Prostate gland (tissue), 2 donors: ENCODE measurements around the gene AQP1. TPM values are rescaled to one million over a fixed set of nuclear protein-coding genes. Genes with fewer than 3 reads are reported as not detected.

Source experiments
- DNase-seq: peaks from one replicate; pipeline ENCODE4 v3.0.0-alpha.2; 2019; ENCODE audit warnings: low spot score
- H3K27ac ChIP-seq, 2 donors: fragments of 200-600 bp; sonication (generic); 2 replicates each; pipeline ENCODE4 v1.5.1; 2017 to 2019
- H3K27me3 ChIP-seq: fragments of 200-600 bp; sonication (generic); replicated peaks from 2 replicates; pipeline ENCODE4 v1.5.1; 2019; ENCODE audit not compliant: insufficient read depth
- H3K36me3 ChIP-seq, 2 donors: fragments of 200-600 bp; sonication (generic); 1 replicate in 1 of 2; 2 replicates in 1 of 2; pipeline versions ENCODE4 v1.5.1 to v1.8.1; 2017 to 2019
- H3K4me1 ChIP-seq: fragments of 200-600 bp; sonication (generic); replicated peaks from 2 replicates; pipeline ENCODE4 v1.5.1; 2019
- H3K4me3 ChIP-seq, 2 donors: fragments of 200-600 bp; sonication (generic); 2 replicates each; pipeline ENCODE4 v1.5.1; 2017 to 2019
- H3K9me3 ChIP-seq: fragments of 200-600 bp; sonication (generic); 2 replicates; pipeline ENCODE4 v1.5.1; 2017
- CTCF ChIP-seq, 4 experiments: fragments of 200-600 bp in 2 of 4; fragments of 450-650 bp in 2 of 4; sonication (generic) in 2 of 4; IDR thresholded peaks; 1 replicate in 3 of 4; 2 replicates in 1 of 4; pipeline ENCODE4 v1.5.1; 2016 to 2019; ENCODE audit warnings: antibody characterized with exemption in 4 of 4, mild to moderate bottlenecking in 2 of 4, moderate library complexity in 2 of 4
- POLR2A ChIP-seq: fragments of 450-650 bp; IDR thresholded peaks from one replicate; pipeline ENCODE4 v1.6.1; 2016; ENCODE audit warnings: antibody characterized with exemption, mild to moderate bottlenecking
- POLR2AphosphoS5 ChIP-seq: sonication (generic); formaldehyde crosslinking; IDR thresholded peaks from one replicate; pipeline ENCODE4 v1.6.1; 2017; ENCODE audit warnings: antibody characterized with exemption
- WGBS: methylation state at CpG from one replicate; pipeline ENCODE4 v1.1.5; 2018; 5-methylcytosine and 5-hydroxymethylcytosine counted together
- intact Hi-C: fragments of 100-400 bp; cut with DNase I; formaldehyde crosslinking; loops from one replicate; pipeline ENCODE4 v1.14.2; 2022
- total RNA-seq, 2 donors: library from RNA; depleted of rRNA; stranded (reverse); fragments of >200 nt; gene quantifications; one replicate each; pipeline ENCODE4 v1.1.0, GENCODE V29; 2016

Gene AQP1
- total RNA-seq, 2 donors from 2014 or later: 89.4 to 117 TPM

GRCh38 chr7:30877015-30877769 lies 34.5 kb upstream of the AQP1 start:
- intact Hi-C loops: no loop called here

DNA sequence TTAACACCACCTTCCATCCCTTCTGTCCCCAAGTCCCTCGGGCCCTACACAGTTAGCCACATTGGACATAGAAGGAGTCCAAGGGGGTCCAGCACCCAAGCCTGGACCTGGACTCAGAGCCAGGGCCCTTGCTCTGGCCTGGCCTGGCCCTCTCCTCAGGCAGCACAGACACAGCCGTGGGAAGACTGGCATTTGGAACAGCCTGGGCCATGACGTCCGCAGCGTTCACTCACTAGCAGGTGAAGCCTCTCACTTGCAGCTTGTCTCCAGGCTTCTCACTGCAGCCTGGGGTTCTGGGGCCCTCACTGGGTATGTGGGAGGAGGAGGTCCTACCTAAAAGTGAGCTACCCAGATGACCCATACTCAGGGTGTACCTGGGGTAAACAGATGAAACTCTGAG lies 33.7 kb upstream of the AQP1 start:
- intact Hi-C loops: no loop called here
- WGBS: 96% methylated on average over 5 of the region's 5 CpGs
- no peak overlapping the region for H3K27ac ChIP-seq
- H3K9me3 ChIP-seq: no peaks in the 10 kb centered on the region
- H3K27me3 ChIP-seq: no peaks in the 10 kb centered on the region
- DNase-seq: no peak
- TF ChIP-seq CTCF (IDR thresholded peaks at IDR 0.05) (no peak), POLR2A (no peak), POLR2AphosphoS5 (no peak)
- H3K4me3 ChIP-seq: no peak overlapping the region
- H3K36me3 ChIP-seq: no peaks in the 10 kb centered on the region
- H3K4me1 ChIP-seq: no peaks in the 10 kb centered on the region

More at GRCh38 chr7:30877015-30877769, 34.5 kb upstream of the AQP1 start:
- Histone ChIP-seq H3K27me3 (no peaks in the 10 kb centered on the region), H3K9me3 (no peaks in the 10 kb centered on the region), H3K4me1 (no peaks in the 10 kb centered on the region), H3K36me3 (no peaks in the 10 kb centered on the region), H3K4me3 (no peak overlapping the region), H3K27ac (no peak overlapping the region)
- TF ChIP-seq CTCF (IDR thresholded peaks at IDR 0.05): no peak
- no peak for TF ChIP-seq POLR2AphosphoS5
- no peak for TF ChIP-seq POLR2A
- DNase-seq: no peak
- 85% methylated on average over 9 of the region's 9 CpGs for WGBS

DNA sequence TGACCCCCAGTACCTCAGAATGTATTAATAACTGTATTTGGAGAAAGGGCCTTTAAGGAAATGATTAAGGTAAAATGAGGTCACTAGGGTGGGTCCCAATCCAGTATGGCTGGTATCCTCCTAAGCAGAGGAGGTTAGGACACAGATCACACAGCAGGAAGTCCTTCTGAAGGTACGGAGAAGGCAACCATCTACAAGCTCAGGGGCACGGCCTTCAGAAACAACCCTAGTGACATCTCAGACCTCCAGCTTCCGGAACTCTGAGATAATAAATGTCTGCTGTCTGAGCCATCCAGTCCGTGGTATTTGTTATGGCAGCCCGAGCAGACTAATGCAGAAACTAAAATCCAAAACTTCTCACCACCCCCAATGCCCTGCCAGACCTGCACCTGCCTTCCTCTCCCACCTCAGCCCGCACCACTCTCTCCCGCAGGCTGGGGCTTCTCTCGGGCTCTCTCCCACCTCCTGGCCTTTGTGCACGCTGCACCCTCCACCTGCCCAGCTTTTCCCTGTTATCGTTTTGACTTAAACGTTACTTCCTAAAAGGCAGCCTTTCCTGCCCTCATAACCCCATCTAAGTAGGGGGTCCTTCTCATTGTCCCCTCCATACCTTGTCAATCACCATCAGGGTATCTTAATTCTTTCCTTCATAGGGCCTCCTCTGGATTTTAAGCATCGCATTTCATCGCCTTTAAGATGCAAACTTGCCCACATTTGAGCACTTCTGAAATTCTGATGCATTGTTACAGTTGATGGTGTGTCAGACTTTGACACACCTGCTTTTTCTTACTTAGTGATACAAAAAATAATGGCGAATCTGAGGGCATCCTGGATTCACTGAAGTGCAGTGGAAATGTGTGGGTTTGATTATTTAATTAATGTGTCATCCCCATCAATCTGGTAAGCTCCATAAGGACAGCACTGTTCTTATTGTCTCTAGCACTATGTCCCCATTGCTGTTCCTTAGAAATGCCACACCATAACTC lies 32.2 kb upstream of the AQP1 start:
- 69% methylated on average over 14 of the region's 14 CpGs for WGBS
- TF ChIP-seq POLR2AphosphoS5 (no peak), CTCF (IDR thresholded peaks at IDR 0.05) (no peak), POLR2A (no peak)
- Histone ChIP-seq H3K27me3 (no peaks in the 10 kb centered on the region), H3K27ac (no peak overlapping the region), H3K4me1 (no peaks in the 10 kb centered on the region), H3K9me3 (no peaks in the 10 kb centered on the region), H3K36me3 (no peaks in the 10 kb centered on the region), H3K4me3 (no peak overlapping the region)
- DNase-seq: no peak
- intact Hi-C loops: no loop called here

- Histone ChIP-seq H3K27ac (no peak overlapping the region), H3K36me3 (no peaks in the 10 kb centered on the region), H3K4me1 (no peaks in the 10 kb centered on the region), H3K27me3 (no peaks in the 10 kb centered on the region), H3K4me3 (no peak overlapping the region), H3K9me3 (no peaks in the 10 kb centered on the region)
- intact Hi-C loops: no loop called here
- TF ChIP-seq POLR2A (no peak), POLR2AphosphoS5 (no peak), CTCF (IDR thresholded peaks at IDR 0.05) (no peak)
- WGBS: 43% methylated on average over 12 of the region's 12 CpGs
- DNase-seq: no peak
Measured at GRCh38 chr7:30880125-30880720, 31.4 kb upstream of the AQP1 start.
